Activated CD4-positive, CD25-positive, alpha-beta regulatory T cell (primary cell): ENCODE measurements around the gene PCED1B.
"Not testable (repeated sequence)": the region's sequence is repeated elsewhere in the genome, so short reads cannot be mapped to it uniquely, and the experiment has no call there.

ENCODE experiments used
- DNase-seq, 4 experiments: peaks; one replicate each; lab custom pipeline; 2025; lab: John Stamatoyannopoulos, UW

The PCED1B gene

DNA sequence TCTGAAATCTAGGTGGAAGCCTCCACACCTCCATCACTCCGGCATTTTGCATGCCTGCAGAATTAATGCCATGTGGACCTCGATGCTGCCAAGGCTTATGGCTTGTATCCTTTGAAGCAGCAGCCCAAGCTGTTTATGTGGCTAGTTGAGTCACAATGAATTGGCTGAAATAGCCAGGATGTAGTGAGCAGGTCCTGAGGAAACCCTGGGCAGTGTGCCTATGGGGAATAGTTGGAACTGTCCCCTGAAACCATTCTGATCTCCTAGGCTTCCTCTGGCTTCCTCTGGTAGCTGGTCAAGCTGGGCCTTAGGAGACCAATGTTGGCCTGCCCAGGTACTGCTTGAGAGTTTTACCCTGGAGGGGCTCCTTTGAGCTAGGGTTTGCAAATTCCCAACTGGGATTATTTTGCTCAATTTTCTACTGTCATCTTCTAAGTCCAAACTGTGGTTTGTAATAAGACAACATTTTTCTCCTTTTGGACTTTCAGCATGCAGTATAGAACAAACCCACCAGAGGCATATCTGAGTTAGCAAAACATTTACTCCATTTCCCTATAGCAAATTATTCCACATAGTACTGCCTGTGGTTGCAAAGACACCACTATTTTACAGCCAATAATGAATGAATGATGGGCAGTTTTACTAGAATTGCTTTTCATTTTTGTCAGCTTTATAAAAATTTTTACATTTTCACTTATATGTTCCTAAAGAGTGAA, 85.5 kb downstream of the PCED1B start:
- no peak for DNase-seq

DNA sequence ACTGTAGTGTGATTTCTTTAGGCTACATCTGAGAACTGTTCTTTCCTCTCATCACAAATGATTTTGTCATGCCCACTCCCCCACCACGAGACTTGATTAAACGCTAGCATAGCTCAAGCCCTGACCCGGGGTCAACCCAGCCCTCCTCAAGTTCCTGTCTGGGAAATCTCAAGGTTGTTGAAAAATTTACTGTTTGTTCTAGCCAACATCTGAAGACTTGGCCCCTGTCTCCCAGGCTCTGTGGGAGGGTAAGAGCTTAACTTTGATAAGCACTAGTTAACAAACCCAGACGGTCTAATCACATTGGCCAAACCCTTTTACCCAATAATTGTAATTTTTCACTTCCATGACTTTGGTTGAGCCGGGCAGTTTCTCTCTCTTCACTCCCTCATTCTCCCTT, 86.5 kb downstream of the PCED1B start:
- DNase-seq: no peak

DNA sequence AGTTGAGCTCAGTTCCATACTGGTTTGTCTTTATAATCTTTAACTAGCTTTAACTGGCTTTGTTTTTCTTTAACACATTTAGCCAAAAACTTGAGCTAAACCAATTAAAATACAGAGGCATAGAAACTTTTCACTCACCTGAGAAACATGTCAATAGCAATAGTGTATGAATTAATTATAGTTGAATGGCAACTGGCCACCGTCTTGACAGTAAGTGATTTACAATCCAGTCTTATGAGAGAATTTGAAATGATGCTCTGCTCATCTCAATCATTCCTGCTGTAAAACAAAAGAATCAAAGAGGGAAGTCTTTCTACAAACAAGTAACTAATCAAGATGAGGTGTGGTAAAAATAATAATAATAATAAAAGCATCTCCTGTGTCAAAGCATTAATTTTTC, 86.9 kb downstream of the PCED1B start:
- no peak for DNase-seq

DNA sequence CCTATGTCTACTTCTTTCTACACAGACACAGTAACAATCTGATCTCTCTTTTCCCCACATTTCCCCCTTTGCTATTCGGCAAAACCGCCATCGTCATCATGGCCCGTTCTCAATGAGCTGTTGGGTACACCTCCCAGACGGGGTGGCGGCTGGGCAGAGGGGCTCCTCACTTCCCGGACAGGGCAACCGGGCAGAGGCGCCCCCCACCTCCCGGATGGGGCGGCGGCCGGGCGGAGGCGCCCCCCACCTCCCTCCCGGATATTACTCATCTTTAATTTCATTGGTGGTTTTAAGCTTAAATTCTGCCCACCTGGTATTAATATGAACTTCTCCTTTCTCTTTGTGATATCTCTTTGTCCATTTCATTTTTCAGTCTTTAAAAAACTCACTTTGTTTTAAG, 90.9 kb downstream of the PCED1B start:
- DNase-seq: not testable (repeated sequence)

DNA sequence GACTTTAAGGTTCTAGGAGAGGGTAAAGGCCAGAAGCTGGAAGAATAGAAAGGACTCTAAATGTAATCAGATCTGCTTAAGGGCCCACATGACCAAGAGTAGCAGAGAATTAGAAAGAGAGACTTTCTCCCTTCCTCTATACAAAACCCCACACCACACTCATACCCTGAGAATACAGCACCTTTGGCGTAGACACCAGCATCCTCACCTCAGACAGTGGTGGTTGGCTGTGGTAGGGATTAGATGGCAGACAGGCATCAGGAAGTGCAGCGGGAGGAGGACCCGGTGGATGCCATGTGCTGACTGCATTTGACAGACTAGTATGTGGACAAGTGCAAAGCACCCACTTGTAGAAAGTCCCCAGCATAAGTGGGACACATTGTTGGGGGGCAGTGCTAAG, 98.6 kb downstream of the PCED1B start:
- DNase-seq: no peak

DNA sequence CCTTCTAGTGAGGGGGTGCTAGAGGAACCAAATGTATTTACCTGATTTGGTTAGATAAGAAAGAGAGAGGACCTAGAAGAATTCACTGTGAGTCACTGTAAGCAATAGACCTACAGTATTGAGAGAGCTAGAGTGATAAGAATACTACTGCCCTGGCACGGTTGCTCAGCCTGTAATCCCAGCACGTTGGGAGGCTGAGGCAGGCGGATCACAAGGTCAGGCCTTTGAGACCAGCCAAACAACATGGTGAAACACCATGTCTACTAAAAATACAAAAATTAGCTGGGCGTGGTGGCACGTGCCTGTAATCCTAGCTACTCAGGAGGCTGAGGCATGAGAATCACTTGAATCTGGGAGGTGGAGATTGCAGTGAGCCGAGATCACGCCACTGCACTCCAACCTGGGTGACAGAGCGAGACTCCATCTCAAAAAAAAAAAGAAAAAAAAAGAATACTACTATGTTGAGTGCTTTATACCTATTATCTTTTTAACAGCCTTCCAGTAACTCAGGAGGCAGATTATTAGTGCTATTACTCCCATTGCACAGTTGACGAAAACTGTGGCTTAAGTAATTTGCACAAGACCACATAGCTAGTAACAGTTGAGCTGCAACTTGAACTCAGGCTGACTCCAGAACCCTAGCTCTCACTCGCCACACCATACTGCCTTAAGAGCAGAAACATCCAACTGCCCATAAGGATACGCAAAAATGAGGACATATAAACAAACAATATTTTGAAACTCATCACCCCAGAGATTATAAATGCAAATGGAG, 102.9 kb downstream of the PCED1B start:
- not testable (repeated sequence) for DNase-seq

DNA sequence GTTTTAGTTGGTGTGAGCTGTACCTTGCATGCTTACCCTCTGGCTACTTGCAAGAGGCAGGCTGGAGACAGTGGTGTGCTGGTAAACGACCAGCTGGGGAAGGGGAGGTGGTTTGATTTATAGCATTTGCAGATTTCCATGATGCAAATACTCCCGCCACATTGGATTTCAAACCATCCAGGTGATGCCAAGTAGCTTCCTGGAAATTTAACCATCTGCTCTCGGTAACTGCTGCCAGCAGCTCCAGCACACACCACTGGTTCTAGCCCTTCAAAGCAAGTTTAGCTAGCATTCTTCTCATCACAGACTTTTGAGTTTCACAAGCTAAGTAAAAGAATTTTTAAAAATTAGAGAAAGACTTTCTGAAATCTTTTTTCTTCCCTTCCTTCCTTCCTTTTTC, 104.8 kb downstream of the PCED1B start:
- no peak for DNase-seq

DNA sequence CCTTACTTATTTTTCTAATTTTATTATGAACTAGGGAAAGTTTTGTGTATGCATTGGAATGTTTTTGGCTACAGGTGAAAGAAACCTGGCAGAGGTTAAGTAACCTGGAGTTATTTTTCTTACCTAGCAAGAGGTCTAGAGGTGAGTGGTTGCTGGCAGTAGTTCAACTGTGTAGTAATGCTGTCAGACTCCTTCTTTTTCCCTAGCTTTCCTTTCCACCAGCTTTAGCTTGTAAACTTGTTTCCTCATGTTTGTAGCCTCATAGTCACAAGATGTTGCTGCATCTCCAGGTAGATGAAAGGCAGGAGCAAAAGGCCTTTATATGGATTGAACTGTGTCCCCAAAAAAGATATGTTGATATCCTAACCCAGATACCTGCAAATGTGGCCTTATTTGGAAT, 105.4 kb downstream of the PCED1B start:
- no peak for DNase-seq

DNA sequence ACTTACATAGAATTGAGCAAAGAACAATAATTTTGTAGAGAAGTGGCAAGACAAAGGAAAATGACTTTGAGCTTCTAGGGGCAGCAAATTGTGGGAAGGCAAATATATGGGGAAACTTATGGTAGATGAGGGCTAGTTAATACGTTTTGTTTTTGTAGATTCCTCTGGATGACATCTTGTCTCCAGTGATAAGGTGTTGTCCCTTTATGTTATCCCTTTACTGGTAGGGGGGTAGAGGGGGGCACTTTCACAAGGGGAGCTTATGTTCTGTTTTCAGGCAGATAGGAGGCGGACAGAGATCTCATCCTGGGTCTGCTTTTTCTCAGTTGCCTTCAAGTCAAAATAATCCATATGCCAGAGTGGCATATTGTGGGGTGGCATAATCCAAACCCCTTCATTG, 106.8 kb downstream of the PCED1B start:
- DNase-seq: no peak

DNA sequence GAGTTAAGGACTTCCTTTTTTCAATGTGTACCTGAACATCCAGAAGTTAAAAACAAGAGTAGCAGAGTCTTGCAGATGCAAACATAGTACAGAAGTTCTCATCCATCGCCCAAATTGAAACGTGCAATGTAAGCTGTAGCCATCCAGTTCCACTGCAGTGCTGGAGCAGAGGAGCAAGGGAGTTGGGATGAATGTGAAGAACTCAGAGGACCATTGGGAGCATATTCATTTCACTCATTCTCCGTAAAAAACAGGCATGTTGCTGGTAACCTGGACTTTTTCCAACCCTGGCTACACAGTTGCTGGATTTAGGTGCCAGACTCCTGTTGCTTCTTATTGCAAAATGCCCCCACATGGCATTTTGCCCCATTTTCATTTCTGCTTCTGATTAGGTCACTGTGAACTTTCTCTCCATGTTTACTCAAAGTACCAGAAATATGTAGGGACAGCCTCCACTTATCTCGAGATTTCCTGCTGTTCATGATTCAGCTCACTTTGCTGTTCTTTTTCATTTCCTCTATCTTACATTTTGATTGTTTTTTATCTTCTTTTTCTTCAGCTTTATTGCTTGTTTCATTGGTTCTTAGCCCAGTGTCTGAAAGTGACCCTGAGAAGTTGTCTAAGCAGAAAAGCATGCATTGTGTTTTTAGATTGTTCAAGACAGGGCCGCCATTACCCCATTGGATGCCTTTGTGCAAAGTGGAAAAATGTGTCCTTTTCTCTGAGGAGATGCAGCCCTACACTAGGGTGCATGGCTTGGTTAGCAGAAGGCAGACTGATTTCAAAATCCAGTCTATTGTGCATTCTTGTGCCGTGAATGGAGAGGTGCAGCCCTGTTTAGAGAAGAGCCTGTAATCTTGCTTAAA, 109.4 kb downstream of the PCED1B start:
- no peak for DNase-seq

DNA sequence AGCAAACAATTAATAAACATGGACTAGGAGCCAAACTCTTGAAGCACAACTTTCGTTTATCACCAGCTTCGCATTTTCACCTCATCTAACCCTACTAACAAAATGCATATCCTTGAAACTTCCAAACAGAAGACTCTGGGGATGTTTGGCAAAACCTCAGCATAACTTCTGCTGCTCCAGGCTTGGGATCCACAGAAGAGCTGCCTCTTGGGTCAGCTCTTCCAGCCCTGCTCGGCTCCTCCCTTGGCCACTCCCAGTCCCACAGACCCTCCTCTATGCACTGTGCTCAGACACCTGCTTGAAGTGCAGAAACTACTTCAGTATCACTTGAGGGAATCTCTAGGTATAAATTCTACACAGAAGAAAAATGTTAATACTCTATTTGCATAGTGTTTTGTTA, 110.3 kb downstream of the PCED1B start:
- DNase-seq: no peak

DNA sequence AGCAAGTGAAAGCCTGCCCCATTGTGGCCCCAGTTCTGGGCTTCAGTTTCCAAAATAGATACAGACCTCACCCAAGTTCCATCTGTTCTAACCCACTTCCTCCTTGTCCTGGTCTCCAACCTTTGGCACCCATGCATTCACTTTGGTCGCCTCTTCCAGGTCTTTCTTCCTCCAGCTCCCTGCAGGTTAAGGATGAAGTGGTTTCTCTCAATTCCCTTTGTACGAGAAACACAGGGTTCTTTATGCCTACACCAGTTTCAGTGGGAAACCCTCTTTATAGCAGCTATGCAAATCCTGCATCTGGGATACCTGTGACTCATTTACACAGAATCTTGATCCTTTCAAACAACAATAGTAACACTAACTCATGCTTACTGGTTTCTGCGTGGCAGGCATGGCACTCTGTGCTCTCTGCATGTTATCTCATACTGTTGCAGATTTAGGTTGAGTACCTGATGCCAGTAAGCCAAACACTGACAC, 110.9 kb downstream of the PCED1B start:
- DNase-seq: no peak

DNA sequence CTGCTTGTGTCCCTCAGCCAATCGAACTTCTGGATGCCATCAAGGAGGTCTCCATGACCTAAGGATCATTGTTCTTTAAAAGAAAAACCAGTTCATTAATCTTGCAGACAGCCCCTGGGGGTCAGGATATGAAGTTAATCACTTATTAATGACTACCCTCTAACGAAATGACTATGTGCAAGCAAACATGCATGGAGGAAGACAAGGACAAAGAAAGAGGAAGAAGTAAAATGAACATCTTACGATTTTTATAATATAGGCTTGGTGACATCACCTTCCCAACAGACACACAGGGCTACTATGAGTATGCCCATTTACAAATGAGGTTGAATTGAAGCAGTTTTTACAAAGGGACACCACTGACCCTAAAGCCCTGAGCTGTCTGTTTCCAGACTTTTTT, 111.5 kb downstream of the PCED1B start:
- DNase-seq: no peak

DNA sequence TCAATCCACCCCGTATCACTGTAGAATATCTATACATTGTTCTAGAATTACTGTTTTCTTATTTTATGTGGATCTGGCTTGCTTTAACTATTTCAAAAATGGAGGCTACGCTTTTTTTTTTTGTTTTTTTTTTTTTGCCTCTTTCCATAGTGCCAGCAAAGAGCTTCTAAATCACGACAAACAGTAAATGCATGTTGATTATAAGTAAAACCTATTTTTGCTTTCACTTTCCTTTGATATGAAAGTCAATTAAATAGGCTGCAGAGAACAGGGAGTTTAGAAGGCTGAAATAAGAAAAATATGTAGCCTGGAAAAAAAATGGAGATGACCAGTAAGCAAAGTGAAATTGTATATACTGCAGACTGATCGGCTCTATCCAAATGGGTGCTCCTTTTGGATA, 112.6 kb downstream of the PCED1B start:
- DNase-seq: no peak

DNA sequence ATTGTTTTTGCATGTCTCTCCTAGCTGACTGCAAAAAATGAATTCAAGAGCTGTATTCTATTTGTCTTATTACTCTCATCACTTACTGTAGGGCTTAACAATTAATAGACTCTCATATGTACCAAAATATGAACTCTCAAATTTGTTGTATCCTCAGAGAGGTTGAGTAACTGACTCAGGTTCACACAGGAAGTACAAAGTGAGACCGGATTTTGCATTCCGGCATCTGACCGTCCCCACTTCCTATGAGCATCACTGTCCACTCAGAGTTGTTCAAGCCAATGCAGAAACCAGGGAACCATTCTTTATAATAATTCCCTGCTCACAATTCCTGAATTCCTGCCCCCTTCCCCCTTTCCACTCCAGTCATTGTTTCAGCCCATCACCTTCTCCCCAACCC, 113.6 kb downstream of the PCED1B start:
- DNase-seq: no peak

DNA sequence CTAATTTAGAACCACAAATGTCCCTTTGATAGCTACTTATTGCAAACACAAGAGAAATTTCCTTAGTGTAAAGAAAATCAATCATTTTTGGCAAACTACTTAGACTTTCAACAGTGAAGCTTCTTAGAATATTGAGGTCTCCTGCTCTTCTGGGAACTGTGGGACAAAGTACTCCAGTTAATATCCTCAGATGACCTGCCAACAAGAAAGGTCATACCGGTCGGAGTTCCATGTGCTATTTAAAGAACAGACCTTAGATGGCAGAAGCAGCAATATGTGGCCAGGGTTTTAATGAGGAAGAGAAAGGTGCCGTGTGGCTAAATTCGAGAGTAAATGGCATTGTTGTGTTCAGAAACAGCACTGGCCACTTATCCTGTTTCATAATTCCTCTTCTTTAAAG, 115.1 kb downstream of the PCED1B start:
- no peak for DNase-seq

DNA sequence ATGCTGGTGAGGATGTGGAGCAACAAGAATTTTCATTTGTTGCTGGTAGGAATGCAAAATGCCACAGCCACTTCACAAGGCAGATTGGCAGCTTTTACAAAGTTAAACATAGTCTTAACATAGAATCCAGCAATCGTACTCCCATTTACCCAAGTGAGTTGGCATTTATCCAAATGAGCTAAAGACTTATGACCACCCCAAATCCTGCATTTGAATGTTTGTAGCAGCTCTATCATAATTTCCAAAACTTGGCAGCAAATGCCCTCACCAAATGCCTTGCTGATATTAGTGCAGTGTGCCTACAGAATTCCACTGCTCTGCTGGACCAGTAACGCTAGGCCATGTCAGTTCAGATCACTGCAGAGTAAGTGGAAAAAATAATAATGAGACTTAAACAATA, 121.0 kb downstream of the PCED1B start:
- no peak for DNase-seq

DNA sequence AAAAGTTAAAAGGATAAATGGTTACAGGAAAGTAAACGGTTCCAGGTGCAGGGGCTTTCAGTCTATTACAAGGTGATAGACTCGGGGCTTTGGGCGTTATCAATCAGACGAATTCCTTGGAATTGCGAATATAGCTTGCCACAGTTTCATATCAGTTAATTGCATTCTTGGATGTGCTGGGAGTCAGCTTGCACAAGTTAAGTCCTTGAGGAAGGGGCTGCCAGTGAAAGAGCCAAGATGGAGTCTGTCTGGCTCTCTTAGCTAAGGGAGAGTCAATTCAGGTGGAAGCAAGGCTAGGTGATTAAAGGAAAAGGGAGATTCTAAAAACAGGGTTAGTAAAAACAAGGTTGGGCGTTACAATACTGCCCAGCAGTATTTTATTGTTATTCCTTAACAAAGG, 121.8 kb downstream of the PCED1B start:
- DNase-seq: not testable (repeated sequence)

DNA sequence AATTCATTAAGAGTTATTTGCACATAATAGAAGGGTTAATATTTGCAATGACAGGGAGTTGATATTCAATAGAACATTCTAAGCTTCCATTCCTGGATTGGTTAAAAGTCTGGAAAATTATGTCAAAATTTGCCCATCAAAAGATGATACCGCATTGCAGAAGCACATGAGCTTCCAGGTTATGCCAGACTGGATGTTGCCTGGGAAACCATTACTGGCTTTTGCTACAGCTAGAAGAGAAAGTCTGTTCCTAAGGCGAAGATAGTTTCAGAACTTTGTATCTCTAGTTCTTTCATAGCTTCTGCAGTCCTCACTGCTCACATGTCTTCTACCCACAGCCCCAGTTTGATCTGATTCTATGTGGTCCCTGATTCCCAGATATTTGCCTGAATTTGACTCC, 122.8 kb downstream of the PCED1B start:
- no peak for DNase-seq

DNA sequence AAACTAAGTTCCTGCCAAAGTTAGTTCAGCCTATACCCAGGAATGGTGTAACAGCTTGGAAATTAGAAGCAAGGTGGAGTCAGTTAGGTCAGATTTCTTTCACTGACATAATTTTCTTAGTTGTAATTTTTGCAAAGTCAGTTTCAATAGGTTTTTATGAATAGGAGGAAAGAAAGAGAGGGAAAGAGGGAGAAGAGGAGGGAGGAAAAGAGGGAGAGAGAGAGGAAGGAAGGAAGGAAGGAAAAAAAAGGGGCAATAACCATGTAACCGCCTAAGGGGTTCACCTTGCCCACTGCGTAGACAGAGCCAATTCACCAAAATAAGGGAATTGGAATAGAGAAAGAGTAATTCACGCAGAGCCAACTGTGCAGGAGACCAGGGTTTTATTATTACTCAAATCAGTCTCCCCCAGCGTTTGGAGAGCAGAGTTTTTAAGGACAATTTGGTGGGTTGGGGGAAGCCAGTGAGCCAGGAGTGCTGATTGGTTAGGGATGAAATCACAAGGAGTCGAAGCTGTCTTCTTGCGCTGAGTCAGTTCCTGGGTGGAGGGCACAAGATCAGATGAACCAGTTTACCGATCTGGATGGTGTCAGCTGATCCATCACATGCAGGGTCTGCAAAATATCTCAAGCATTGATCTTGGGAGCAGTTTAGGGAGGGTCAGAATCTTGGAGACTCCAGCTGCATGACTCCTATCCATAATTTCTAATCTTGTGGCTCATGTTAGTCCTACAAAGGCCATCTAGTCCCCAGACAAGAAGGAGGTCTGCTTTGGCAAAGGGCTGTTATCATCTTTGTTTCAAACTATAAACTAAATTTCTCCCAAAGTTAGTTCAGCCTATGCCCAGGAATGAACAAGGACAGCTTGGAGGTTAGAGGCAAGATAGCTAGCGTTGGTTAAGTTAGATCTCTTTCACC, 126.4 kb downstream of the PCED1B start:
- DNase-seq: no peak
